Activated CD8-positive, alpha-beta memory T cell treated with anti-CD3 and anti-CD28 coated beads for 4 hours (primary cell): Measurements from ENCODE around the gene OTC.

Experiments used
- DNase-seq, 2 donors: peaks; one replicate each; pipeline ENCODE4 v3.0.0-alpha.2; 2020; ENCODE audit warnings: low read depth in 2 of 2

Gene OTC

GRCh38 chrX:38352362-38352761, at the start of gene OTC:
Gene OTC (plus strand): TSS chrX:38352604. CDS start chrX:38352697, 93 bp downstream.
- no peak for DNase-seq

GRCh38 chrX:38304010-38304409, 48.4 kb upstream of the OTC start:
- DNase-seq, result no peak

- DNase-seq, result no peak
Measured at GRCh38 chrX:38305971-38306370, 46.4 kb upstream of the OTC start.

- DNase-seq, result no peak
Measured at GRCh38 chrX:38311743-38312142, 40.7 kb upstream of the OTC start.

GRCh38 chrX:38312436-38312835, 40.0 kb upstream of the OTC start:
- no peak for DNase-seq

- no peak for DNase-seq
Measured at GRCh38 chrX:38313190-38313589, 39.2 kb upstream of the OTC start.

GRCh38 chrX:38315186-38315585, 37.2 kb upstream of the OTC start:
- no peak for DNase-seq

GRCh38 chrX:38318196-38318595, 34.2 kb upstream of the OTC start:
- no peak for DNase-seq

GRCh38 chrX:38318606-38319005, 33.8 kb upstream of the OTC start:
- DNase-seq, result no peak

- DNase-seq, result no peak
Measured at GRCh38 chrX:38320819-38321218, 31.6 kb upstream of the OTC start.

- DNase-seq, result no peak
Measured at GRCh38 chrX:38326086-38326485, 26.3 kb upstream of the OTC start.

- peak; percentile 78 to 80 for DNase-seq
Measured at GRCh38 chrX:38327007-38327774, 25.2 kb upstream of the OTC start, which contains the start of gene RPGR. Gene RPGR (minus strand): TSS chrX:38327509. CDS start chrX:38327367, 142 bp downstream.

- no peak for DNase-seq
Measured at GRCh38 chrX:38327775-38328081, 24.7 kb upstream of the OTC start.

- no peak for DNase-seq
Measured at GRCh38 chrX:38332505-38332904, 19.9 kb upstream of the OTC start.

- DNase-seq, result no peak
Measured at GRCh38 chrX:38335382-38335781, 17.0 kb upstream of the OTC start.

GRCh38 chrX:38336538-38337240, 15.7 kb upstream of the OTC start:
- DNase-seq, result no peak

- DNase-seq, result no peak
Measured at GRCh38 chrX:38341442-38341841, 11.0 kb upstream of the OTC start.

- DNase-seq, result no peak
Measured at GRCh38 chrX:38342853-38343778, 9.3 kb upstream of the OTC start.

- no peak for DNase-seq
Measured at GRCh38 chrX:38346150-38346549, 6.3 kb upstream of the OTC start.

GRCh38 chrX:38347136-38347535, 5.3 kb upstream of the OTC start:
- DNase-seq, result no peak

GRCh38 chrX:38351346-38351745, 1.1 kb upstream of the OTC start:
- DNase-seq, result no peak

GRCh38 chrX:38356401-38356800, 4.0 kb downstream of the OTC start:
- DNase-seq, result no peak
